22Rv1 (cell line): Measurements from ENCODE around the gene SGPP1.
"Not testable (repeated sequence)": the region's sequence is repeated elsewhere in the genome, so short reads cannot be mapped to it uniquely, and the experiment has no call there.

ENCODE experiments used
- H3K27ac ChIP-seq: fragments of 450-650 bp; 2 replicates; pipeline ENCODE4 v1.5.1; 2017
- CTCF ChIP-seq: fragments of 450-650 bp; IDR thresholded peaks from 2 replicates; pipeline ENCODE4 v1.5.1; 2017; ENCODE audit warnings: mild to moderate bottlenecking
- ZFX ChIP-seq: fragments of 450-650 bp; IDR thresholded peaks from 2 replicates; pipeline ENCODE4 v1.6.1; 2017; ENCODE audit warnings: antibody characterized with exemption, borderline replicate concordance

Gene SGPP1

GRCh38 chr14:63644741-63645140 lies 83.1 kb downstream of the SGPP1 start:
- H3K27ac ChIP-seq = no peak overlapping the region
- TF ChIP-seq ZFX (no peak), CTCF (no peak)

- peak overlapping the region; percentile 98 for H3K27ac ChIP-seq
- TF ChIP-seq ZFX = no peak
- TF ChIP-seq CTCF = no peak
These were observed 85.0 kb downstream of the SGPP1 start for GRCh38 chr14:63642656-63643382.

- H3K27ac ChIP-seq = peak overlapping the region; percentile 98
- TF ChIP-seq ZFX = no peak
These were observed 85.6 kb downstream of the SGPP1 start for GRCh38 chr14:63642229-63642611.

GRCh38 chr14:63641473-63642228 lies 86.2 kb downstream of the SGPP1 start, which contains the start of gene WDR89:
TSS of gene WDR89 (minus strand) at chr14:63641871. CDS start at chr14:63599942, 41,929 bp downstream.
- peak within 1 kb of the TSS; percentile 98 for H3K27ac ChIP-seq
- TF ChIP-seq ZFX (no peak), CTCF (peak; percentile 76)

GRCh38 chr14:63638493-63638892 lies 89.4 kb downstream of the SGPP1 start:
- no peak overlapping the region for H3K27ac ChIP-seq
- TF ChIP-seq ZFX = no peak
- TF ChIP-seq CTCF = no peak

GRCh38 chr14:63636094-63636635 lies 91.7 kb downstream of the SGPP1 start:
- H3K27ac ChIP-seq = not testable (repeated sequence)
